Activated CD4-positive, CD25-positive, alpha-beta regulatory T cell treated with anti-CD3 and anti-CD28 coated beads, Interleukin-2, amount 50 U/mL, for 72 hours (primary cell): ENCODE measurements around the gene GIMAP2.

Experiments
- DNase-seq: peaks from one replicate; pipeline ENCODE4 v3.0.0; 2021

Gene GIMAP2

DNA sequence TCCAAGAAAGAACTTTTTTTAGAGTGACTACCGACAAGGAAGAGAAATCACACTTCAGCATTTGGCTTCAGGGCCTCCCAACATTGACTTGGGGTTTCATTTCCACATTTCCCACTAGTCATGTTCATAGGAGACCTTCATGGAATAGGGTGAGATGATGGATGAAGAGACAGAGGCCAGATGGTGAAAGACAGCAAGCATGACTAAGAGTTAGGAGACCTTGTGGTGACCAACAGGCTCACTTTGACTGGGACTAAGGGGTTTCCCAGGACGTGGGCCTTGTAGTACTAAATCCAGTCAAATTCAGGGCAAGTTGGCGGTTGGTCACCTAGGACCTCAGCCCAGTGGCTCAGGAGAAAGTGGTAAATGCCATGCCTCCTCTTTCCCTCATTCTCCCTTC, 48.7 kb downstream of the GIMAP2 start:
- no peak for DNase-seq

DNA sequence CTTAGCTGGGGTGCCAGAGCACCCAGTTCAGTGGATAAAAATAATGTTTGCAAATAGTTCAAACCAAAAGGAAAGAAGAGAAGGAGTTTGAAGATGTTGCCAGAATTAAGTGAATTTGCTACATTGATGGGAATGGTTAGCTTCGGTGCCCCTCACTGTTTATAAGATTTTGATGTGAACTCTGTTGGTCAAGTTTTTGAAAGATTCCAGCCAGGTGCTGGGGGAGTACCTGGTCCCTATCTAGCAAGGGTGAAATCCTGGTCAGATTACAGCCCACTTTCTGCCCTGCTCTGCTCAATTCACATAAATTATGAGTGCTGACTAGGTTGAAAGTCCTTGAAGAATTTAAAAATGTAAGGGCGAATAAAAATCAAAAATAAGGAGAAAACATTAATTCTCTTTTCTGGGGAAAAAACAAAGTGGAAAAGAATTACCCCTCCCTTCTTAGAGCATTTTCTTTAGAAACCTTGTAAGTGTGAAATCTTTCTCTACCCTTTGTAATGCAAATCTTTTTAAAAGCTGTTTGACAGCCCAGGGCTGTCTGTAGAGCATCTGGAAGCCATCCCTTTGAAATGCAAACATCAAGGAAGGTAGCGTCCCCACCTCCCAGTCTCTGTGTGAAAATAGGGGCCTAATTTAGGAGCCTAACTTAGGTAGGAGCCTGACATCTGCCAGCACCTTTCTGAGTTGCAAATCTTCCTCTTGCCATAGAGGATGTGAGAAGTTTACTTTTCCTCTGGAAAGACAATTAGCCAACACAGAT, 50.3 kb downstream of the GIMAP2 start:
- no peak for DNase-seq

DNA sequence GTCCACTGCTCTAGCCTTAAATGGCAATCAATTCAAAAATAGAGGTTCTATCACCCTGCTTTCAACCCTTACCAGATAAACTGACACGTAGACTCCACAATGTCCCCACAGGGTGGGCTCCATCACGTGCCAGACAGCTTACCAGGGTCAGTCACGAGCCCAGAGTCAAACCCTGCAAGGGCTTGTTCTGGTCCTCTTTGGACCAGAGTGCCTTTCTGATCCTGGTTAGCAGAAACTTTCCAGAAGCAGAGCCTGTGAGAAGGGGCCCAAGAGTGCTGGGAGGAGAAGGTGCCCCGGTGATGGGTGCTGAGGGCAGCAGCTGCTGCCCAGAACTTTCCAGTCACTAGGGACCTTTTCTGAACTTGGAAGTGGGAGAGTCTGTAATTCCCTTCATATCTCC, 51.4 kb downstream of the GIMAP2 start:
- no peak for DNase-seq

DNA sequence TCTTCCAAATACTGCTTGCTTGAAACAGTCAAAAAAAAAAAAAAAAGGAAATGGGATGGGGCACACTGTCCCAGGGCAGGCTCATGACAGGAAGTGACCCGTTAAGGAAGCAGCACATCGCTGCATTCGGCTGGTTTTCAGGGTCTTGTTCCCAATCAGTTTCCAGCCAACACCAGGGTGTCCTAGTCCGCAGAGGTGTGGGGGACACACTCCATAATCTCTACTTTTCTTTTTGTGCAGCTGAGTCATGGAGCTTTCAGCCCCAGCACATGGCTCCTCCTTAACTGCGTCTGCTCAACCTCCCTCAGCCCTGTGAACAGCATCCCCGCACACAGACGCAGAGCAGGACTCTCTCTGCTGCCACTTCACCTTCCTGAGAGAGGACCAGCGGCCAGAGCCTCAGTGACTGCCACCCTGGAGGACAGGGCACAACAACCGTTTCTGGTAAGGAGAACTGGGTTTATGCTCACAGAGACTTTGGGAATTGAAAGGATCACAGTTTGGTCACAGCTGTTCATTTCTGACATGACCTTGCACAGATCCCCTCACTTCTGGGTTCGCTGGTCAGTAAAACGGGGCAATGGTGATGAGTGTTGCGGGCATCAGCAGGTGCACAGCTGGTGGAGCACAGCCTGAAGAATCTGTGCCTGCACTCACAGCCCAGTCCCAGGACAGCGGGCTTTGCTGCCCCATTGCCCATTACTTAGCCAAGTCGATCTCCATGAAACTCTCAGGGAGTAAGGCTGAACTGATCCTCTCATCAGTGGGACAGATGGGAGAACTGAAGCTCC, 52.0 kb downstream of the GIMAP2 start, which contains the start of gene GIMAP5:
GIMAP5 (plus strand) TSS at position 154 of the 791 bp plus-strand sequence. CDS start 3,467 bp downstream, outside the sequence.
- DNase-seq: peak; percentile 68

DNA sequence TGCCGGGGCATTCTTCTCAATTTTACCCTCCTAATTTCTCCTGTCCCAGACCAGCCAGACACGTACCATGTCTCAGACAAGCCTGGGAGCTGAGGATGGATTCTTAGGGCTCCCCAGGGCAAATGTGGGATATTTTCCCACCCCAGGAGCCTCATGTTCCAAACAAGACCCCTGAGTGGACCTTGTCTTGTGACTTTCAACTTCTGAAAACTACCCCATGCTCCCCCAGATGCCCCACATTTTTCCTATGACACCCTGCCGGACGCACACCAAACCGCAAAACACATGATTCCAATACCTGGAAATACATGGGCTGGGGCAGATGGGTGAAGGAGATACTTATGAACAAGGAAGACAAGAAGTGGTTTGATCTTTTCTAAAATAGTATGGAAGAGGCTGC, 52.6 kb downstream of the GIMAP2 start:
- no peak for DNase-seq

DNA sequence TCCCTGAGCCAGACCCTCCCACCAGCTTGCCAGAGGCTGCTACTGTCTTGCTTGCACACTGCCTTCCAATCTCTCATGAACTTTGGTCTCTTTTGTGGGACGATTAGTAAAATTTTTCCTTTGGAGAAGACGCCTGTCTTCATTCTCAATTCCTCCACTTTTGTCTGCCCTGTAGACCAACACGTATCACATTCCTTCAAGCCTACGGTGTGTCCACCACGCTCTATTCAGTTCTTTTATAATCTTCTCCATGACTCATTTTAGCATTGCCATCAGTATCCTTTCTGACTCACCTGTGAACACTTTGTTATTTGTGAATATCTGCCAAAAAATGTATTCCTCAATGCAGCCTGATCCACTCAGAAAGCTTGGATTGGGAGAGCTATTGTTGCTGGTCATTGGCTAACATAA, 53.1 kb downstream of the GIMAP2 start:
- no peak for DNase-seq

DNA sequence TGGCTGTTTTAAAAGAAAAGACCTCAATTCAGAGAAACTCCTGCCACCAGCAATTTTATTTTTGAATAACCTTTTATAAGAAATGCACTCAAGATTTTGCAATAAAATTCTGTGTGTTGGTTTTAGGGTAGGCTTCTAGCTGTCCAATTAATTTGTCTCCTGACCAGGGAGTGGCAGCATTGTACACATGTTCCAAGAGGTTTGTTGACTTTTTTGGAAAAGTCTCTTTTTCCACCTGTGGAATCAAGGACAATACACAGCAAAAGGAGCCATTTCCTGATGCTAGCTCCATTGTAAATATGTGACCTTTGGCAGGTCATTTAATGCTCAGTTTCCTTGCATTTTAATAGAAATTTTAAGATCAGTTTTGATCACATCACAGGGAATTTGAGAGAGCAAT, 53.5 kb downstream of the GIMAP2 start:
- no peak for DNase-seq

DNA sequence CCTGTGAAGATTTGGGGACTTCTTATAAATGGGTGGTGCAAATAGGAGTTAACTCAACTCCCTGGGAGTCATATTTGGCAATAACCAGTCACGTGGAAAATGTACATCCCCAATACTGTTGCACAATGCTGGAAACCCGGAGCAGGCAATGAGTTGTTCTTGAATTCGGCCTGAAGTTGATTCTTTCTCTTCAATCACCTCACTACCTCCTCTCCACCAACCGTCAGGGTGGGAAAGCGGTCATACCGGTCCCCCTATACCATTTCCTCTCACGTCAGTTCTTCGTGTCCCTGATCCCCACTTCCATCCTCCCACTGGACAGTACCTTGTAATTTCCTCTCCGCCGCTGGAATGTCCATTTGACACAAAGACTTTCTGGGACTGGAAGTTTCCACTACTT, 54.5 kb downstream of the GIMAP2 start:
- no peak for DNase-seq

DNA sequence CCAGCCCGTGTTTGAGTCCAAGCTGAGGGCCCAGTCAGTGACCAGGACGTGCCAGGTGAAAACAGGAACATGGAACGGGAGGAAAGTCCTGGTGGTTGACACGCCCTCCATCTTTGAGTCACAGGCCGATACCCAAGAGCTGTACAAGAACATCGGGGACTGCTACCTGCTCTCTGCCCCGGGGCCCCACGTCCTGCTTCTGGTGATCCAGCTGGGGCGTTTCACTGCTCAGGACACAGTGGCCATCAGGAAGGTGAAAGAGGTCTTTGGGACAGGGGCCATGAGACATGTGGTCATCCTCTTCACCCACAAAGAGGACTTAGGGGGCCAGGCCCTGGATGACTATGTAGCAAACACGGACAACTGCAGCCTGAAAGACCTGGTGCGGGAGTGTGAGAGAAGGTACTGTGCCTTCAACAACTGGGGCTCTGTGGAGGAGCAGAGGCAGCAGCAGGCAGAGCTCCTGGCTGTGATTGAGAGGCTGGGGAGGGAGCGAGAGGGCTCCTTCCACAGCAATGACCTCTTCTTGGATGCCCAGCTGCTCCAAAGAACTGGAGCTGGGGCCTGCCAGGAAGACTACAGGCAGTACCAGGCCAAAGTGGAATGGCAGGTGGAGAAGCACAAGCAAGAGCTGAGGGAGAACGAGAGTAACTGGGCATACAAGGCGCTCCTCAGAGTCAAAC, 56.9 kb downstream of the GIMAP2 start:
- no peak for DNase-seq
